ENCODE data around the gene ISG20L2. TPM values are rescaled to one million over a fixed set of nuclear protein-coding genes. Genes with fewer than 3 reads are reported as not detected.

Gene ISG20L2
- total and polyA plus RNA-seq, 2 donors (not counting 3 experiments of a cell fraction or from before 2014, with no cell fraction given): 33.2 to 35.3 TPM

DNA sequence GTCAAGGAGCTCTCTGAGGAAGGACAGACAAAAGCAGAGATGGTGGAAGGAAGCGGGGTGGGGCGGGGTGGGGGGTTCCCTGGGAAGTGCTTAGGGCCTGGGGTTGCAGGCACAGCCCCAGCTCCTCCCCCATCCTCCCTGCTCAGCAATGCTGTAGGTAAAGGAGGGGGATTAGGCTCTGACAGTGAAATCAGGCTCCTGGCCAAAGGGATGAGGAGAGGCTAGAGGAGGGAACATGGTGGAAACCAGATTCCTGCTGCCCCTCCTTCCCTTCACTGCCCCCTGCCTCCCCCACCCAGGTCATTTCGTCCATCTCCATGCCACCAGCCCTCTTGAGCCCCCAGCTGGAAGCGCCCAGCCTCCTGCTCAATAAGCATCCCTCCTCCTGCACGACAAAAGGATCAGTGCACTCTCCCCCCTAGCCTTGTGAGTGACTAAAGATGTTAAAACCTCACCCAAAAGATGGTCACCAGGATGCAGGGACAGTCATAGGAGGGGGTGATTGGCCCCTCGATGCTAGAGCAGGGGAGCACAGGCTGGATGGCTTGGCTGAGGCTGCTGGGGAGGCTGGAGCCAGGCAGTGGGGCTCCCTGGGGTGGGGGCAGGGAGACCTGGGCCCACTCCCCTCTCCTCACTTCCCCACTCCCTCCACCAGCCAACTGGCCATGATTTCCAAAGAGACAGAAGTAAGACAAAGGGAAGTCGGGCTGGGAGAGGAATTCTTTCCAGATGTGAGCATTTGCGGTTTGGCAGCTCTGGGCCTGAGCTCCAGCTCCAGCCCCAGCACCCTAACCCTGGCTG lies 20.9 kb downstream of the ISG20L2 start:
- no peaks in the 10 kb centered on the region for H3K79me2 ChIP-seq (ENCODE audit: control insufficient read depth, insufficient read depth, low read length)
- no peaks in the 10 kb centered on the region for H3K9me3 ChIP-seq (replicated peaks; ENCODE audit: control insufficient read depth, insufficient read depth, low read length)
- H3K9ac ChIP-seq (replicated peaks; ENCODE audit: extremely low read depth, insufficient read depth, low read length): no peak overlapping the region
- DNase-seq (ENCODE audit: low read depth, low spot score) (no peak), FAIRE-seq (no peak)
- POLR2A ChIA-PET: no interaction called here
- H2AFZ ChIP-seq (ENCODE audit: low read depth, low read length): no peak overlapping the region
- intact Hi-C loops (cut with micrococcal nuclease) (no loop called here), dilution Hi-C loops (cut with MboI; ENCODE audit: extremely low pct_ligation_motif_present, low sequenced_read_pairs) (no loop called here)
- no peaks in the 10 kb centered on the region for H3K9me1 ChIP-seq (replicated peaks; ENCODE audit: control insufficient read depth, extremely low read depth, insufficient read depth, low read length)
- H4K20me1 ChIP-seq (replicated peaks; ENCODE audit: control insufficient read depth, extremely low read depth, insufficient read depth, low read length): no peaks in the 10 kb centered on the region
- peaks cover 19% of the 10 kb centered on the region for H3K4me1 ChIP-seq (ENCODE audit: control insufficient read depth, extremely low read depth, insufficient read depth, low read length)
- no peaks in the 10 kb centered on the region for H3K36me3 ChIP-seq (ENCODE audit: control insufficient read depth in 2 of 2, extremely low read depth in 1 of 2, insufficient read depth in 2 of 2, low read length in 2 of 2)
- peaks cover 0 to 3% of the 10 kb centered on the region in 2 experiments for H3K27me3 ChIP-seq (ENCODE audit: control insufficient read depth in 2 of 2, insufficient read depth in 2 of 2, low read length in 2 of 2)
- no TSS peak for BruUV-seq (replicated peaks)
- TF ChIP-seq POLR2AphosphoS5 (IDR thresholded peaks at IDR 0.05; ENCODE audit: insufficient read depth, low read depth, low read length) (no peak), MYC (IDR thresholded peaks at IDR 0.05; ENCODE audit: low read depth, low read length) (no peak), FOS (IDR thresholded peaks at IDR 0.05; ENCODE audit: borderline replicate concordance, insufficient read depth, low read length) (no peak), POLR2A (IDR thresholded peaks at IDR 0.05; ENCODE audit: low read depth, low read length) (no peak), EZH2 (IDR thresholded peaks at IDR 0.05; ENCODE audit: borderline replicate concordance, low read depth, low read length, severe bottlenecking) (no peak), JUN (IDR thresholded peaks at IDR 0.05; ENCODE audit: borderline replicate concordance, insufficient read depth, insufficient read length, low read depth) (no peak), CTCF (IDR thresholded peaks at IDR 0.05; ENCODE audit: extremely low read depth in 1 of 2, insufficient read depth in 1 of 2, low read depth in 1 of 2, low read length in 2 of 2) (no peak), GATA2 (IDR thresholded peaks at IDR 0.05; ENCODE audit: insufficient read depth, insufficient read length, low read depth, low read length) (no peak)
- TF ChIP-seq, protein P1, sequence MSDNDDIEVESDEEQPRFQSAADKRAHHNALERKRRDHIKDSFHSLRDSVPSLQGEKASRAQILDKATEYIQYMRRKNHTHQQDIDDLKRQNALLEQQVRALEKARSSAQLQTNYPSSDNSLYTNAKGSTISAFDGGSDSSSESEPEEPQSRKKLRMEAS (IDR thresholded peaks at IDR 0.05; ENCODE audit: insufficient read depth, insufficient read length): no peak
- no peak overlapping the region for H3K27ac ChIP-seq (ENCODE audit: insufficient read depth, low read depth, low read length)
- H3K4me2 ChIP-seq (ENCODE audit: insufficient read depth, low read length): no peak overlapping the region
- CTCF ChIA-PET: interaction anchor here (1.1 to 15.5 kb wide), 10 partner anchors 8 to 83 kb away, joined by 3 to 453 read pairs (median 12); partner anchors contain the start of gene NES
- no peak overlapping the region for H3K4me3 ChIP-seq (replicated peaks in 1 of 3; ENCODE audit: insufficient read depth in 1 of 3, low read depth in 1 of 3, low read length in 3 of 3)

Measured in endothelial cell of umbilical vein (primary cell).